ENCODE measurements around the gene AGGF1.
"Not testable (repeated sequence)": the region's sequence is repeated elsewhere in the genome, so short reads cannot be mapped to it uniquely, and the experiment has no call there.

Gene AGGF1

GRCh38 chr5:77028631-77029375 is 1.4 kb upstream of the AGGF1 start:
- DNase-seq = no peak

GRCh38 chr5:77029376-77029885 is 773 bp upstream of the AGGF1 start:
- DNase-seq = no peak

- DNase-seq = no peak
Measured at GRCh38 chr5:77031891-77032290, 1.7 kb downstream of the AGGF1 start.

- no peak for DNase-seq
Measured at GRCh38 chr5:77032635-77033034, 2.4 kb downstream of the AGGF1 start.

- DNase-seq = no peak
Measured at GRCh38 chr5:77033338-77033737, 3.1 kb downstream of the AGGF1 start.

GRCh38 chr5:77035950-77036349 is 5.7 kb downstream of the AGGF1 start:
- no peak for DNase-seq

GRCh38 chr5:77046416-77047073 is 16.3 kb downstream of the AGGF1 start:
- no peak for DNase-seq

GRCh38 chr5:77064040-77064439 is 33.8 kb downstream of the AGGF1 start:
- no peak for DNase-seq

GRCh38 chr5:77065256-77065655 is 35.1 kb downstream of the AGGF1 start:
- no peak for DNase-seq

GRCh38 chr5:77066184-77066583 is 36.0 kb downstream of the AGGF1 start:
- DNase-seq = no peak

GRCh38 chr5:77066823-77067442 is 36.7 kb downstream of the AGGF1 start:
- no peak for DNase-seq

- no peak for DNase-seq
Measured at GRCh38 chr5:77073667-77074066, 43.5 kb downstream of the AGGF1 start.

GRCh38 chr5:77074745-77075144 is 44.5 kb downstream of the AGGF1 start:
- no peak for DNase-seq

GRCh38 chr5:77076961-77077828 is 47.0 kb downstream of the AGGF1 start:
- peak; percentile 36 for DNase-seq

- DNase-seq = no peak
Measured at GRCh38 chr5:77077829-77078176, 47.6 kb downstream of the AGGF1 start.

GRCh38 chr5:77080479-77080878 is 50.3 kb downstream of the AGGF1 start:
- not testable (repeated sequence) for DNase-seq

- DNase-seq = no peak
Measured at GRCh38 chr5:77080905-77081304, 50.7 kb downstream of the AGGF1 start.

GRCh38 chr5:77082280-77082679 is 52.1 kb downstream of the AGGF1 start:
- no peak for DNase-seq

GRCh38 chr5:77083088-77083487 is 52.9 kb downstream of the AGGF1 start:
- no peak for DNase-seq

GRCh38 chr5:77086368-77086688 is 56.1 kb downstream of the AGGF1 start:
- no peak for DNase-seq

- peak; percentile 24 for DNase-seq
Measured at GRCh38 chr5:77086689-77087483, 56.7 kb downstream of the AGGF1 start, which contains the start of gene ZBED3. ZBED3 (minus strand) TSS chr5:77087285; CDS start chr5:77077878, 9,407 bp downstream.

Data from CD4-positive, alpha-beta T cell treated with Interleukin-4 for 4 hours (primary cell).